SKM-1 treated with dmso at 0.1 percent for 144 hours (cell line): ENCODE measurements around the gene FAM120A.

ENCODE experiments used
- DNase-seq: peaks from one replicate; lab custom pipeline; 2025; ENCODE audit not compliant: unreplicated experiment; lab: John Stamatoyannopoulos, UW

The FAM120A gene

GRCh38 chr9:93592643-93593021, 141.1 kb downstream of the FAM120A start:
- DNase-seq = no peak

- DNase-seq = no peak
These were observed 141.7 kb downstream of the FAM120A start for GRCh38 chr9:93593144-93593658.

DNA sequence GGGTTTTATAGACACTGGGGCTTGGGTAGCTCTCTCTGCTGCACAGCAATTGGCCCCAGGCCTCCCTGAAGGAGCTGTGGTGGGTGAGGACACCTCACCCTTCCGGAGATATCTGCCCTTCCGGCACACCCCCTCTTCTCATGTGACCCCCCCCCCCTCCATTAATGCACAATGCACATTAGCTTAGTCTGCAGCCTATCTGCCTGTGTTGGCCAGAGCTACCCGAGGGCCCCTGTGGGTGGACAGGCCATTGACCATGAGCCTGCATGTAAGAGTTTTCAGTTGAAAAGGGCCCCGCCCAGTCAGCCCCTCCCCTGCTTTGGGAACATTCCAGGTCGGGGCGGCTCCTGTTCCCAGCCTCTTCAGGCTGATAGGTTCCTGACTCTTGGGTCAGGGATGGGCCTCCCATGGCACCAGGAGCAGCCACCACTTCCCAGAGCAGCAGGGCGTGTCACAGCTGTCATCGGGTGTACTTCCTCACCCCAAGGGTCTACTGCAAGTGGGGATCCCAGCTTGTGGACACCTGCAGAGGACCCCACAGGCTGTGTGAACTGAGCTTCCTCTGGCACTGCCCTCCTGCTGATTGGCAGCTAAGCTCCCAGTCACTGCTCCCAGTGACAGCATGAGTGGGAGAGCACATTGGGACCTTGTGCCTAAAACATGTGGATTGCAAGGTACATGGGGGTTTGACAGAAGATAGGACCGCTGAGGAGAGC, 142.7 kb downstream of the FAM120A start:
- no peak for DNase-seq

DNA sequence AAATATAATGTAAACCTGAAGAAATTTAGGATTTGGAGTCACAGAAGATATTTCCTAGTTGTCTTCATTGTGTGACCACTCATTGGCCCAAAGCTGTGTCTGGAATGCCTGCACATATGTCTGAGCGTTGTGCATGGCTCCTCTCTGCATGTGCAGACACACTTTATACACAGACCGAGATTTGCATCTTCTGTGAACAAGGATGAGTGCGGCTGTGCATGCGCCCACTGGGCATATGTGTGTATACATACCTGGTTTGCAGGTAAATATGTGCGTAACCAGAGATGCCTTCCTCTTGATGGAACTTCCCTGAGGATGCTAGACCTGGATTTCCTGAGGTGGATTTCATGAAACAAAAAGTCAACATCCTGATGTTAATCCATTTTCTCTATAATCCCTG, 144.0 kb downstream of the FAM120A start:
- DNase-seq = no peak

DNA sequence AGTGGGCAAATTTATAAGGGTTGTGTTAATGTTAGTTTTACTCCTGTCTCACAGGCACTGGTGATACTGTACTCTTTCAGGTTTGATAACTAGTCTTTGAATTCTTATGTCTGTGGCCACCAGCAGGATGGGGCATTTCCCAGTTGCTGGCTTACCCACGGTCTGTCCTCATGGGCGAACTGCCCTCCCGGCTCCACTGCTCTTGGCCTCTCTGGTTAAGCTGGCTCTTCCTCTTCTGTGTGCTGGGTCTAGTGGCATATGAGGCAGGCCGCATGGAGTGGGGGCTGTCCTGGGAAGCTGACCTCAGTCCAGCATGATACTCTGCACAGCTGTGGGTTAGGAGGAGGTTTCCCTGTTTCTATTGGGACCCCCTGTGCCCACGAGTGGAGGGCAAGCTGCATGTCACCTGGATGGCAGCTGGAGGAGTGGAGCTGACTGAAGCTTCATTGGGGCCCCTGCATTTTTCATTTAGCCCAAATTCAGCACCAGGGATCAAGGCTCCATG, 144.4 kb downstream of the FAM120A start:
- no peak for DNase-seq

- DNase-seq = no peak
These were observed 144.9 kb downstream of the FAM120A start for GRCh38 chr9:93596399-93596798.

DNA sequence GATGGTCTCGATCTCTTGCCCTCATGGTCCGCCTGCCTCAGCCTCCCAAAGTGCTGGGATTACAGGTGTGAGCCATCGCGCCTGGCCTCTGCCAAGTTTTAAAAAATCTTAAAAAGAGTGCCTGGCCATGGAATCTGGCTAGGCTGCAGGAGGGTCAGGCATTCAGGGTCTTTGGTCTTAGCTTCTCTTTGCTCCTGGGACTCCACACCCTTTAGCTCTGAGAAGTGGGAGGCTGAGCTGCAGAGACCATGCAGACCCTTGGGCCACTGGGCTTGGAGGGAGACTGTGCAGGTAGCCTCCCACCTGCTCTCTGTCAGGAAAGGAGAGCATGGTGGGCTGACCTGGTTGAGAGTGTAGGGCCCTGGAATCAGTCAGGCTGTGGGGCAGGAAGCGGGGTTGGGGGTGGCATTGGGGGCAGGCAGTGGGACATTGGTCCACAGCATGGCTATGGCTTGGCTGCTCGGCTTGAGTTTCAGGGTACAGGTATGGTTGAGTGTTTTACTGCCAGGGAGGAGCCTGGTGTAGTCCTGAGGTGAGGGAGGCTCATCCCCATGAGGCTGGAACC, 145.7 kb downstream of the FAM120A start:
- DNase-seq = no peak

DNA sequence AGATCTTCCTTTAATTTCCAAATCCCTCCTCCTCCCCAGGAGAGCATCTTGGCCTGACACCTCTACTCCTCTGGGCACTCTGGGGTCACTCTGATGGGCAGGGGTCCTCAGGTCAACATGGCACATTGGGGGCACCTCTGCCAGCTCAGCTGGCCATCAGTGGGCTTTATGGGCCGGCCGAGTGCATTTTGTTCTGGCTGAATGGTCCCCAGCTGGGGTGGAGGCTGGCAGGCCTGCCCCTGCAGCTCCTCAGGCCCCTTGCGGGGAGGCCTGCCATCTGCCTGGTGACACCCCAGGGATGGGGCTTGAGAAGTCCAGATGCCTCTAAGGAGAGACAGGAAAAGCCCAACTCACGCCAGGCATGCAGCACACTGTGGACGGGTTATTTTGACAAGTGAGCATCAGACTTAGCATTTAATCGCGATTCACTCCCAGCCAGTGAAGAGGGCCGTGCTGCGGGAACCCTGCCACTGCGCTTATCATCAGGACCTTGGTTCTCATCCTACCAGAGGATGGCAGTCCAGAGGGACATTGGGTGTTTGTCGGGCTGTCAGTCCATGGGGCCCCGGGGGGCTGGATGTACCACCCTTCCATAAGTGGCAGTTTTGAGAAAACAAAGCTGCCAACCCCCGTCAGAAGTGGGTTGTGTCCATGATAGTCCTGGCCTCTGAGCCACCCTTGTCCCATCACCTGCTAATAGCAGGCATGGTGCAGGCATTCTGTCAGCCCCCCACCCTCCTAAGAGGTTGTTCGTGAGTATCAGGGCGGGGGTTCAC, 146.6 kb downstream of the FAM120A start:
- DNase-seq = no peak

- DNase-seq = no peak
These were observed 147.3 kb downstream of the FAM120A start for GRCh38 chr9:93598647-93599241.

DNA sequence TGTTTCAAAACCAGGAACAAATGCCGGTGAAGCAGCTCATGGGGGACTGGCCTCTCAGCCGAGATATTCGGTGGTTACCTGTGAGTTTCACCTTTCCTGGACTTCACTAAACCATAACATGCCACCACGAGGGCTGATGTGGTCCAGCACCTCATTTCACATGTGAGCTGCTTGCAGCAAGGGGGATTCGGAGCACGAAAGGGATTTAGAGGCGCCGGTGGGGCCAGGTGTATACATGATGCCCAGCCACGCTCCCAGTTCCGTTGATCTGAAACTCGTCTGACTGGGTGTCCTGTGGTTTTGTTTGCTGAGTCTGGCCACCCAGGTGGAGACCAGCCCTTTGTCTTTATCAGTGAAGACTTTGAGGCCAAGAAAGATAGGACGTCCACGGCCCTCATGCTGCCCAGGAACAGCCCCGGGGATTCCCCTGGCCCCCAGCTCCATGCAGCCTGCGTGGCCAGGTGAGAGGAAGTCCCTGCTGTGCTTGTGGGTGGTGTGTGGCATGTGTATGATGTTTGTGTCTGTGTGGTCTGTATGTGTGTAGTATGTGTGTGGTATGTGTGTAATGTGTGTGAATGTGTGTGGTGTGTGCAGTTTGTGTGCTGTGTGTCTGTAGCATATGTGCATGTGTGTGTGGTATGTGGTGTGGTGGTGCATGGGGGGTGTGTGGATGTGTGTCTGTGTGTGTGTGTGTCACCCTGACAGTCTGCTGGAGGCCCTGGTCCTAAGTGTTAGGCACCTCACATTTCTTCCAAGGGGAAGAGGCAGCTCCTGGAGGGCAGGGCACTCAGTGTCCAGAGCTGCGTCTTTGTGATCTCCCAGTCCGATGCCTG, 148.3 kb downstream of the FAM120A start:
- no peak for DNase-seq

- no peak for DNase-seq
These were observed 149.0 kb downstream of the FAM120A start for GRCh38 chr9:93600504-93600903.

GRCh38 chr9:93601063-93601462, 149.6 kb downstream of the FAM120A start:
- DNase-seq = no peak

GRCh38 chr9:93601666-93602065, 150.2 kb downstream of the FAM120A start:
- no peak for DNase-seq

- DNase-seq = no peak
These were observed 151.5 kb downstream of the FAM120A start for GRCh38 chr9:93603011-93603410.

DNA sequence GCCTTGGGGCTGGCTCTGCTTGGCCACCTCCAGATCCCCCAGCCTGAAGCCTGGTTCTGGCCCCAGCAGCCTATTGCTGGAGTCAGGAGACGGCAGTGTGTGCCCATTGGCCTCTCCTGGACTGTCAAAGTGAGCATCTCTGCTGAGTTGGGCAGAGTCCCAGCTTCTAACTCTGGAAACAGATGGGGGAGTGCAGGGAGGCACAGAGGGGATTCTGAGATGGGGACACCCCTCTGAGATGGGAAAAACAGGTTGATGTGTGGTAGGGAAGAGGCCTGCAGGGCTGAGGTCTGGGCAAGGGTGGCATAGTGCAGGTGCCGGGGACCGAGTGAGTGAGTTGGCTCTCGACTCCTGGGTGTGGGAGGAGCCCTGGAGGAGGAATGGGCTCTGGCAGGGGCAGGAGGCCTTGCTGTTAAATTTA, 152.4 kb downstream of the FAM120A start:
- no peak for DNase-seq

DNA sequence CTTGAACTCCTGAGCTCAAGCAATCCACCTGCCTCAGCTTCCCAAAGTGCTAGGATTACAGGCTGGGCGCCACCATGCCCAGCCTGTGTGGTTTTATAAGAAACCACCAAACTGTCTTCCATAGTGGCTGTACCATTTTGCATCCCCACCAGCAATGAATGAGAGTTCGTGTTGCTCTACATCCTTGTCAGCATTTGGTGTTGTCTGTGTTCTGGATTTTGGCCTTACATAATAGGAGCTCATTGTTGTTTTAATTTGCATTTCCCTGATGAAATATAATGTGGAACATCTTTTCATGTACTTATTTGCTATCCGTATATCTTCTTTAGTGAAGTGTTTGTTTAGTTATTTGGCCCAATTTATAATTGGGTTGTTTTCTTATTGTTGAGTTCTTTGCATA, 154.7 kb downstream of the FAM120A start:
- no peak for DNase-seq

GRCh38 chr9:93610206-93610605, 158.7 kb downstream of the FAM120A start:
- no peak for DNase-seq

GRCh38 chr9:93612052-93612795, 160.7 kb downstream of the FAM120A start:
- DNase-seq = no peak

DNA sequence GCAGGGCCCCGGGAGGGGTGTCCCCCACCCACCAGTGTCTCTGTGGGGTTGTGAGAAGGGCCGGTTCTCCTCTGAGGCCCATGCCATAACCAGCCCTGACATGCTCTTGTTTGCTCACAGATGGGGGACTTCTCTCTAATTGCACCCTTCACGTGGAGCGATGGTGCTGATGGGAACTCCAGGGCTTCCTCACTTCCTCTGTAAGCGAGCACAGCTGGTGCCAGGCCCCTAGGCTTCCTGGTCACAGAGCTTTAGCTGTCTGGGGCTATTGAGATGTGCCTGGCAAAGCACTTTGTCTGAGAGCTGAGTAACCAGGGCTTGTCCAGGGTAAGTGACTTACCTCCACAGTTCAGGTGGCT, 161.3 kb downstream of the FAM120A start:
- no peak for DNase-seq

GRCh38 chr9:93613174-93613573, 161.7 kb downstream of the FAM120A start:
- DNase-seq = no peak
